ENCODE measurements around the gene HSPB6. TPM values are rescaled to one million over a fixed set of nuclear protein-coding genes. Genes with fewer than 3 reads are reported as not detected.

The HSPB6 gene
- total and polyA plus RNA-seq, 2 donors, result 0.28 to 18.9 TPM

DNA sequence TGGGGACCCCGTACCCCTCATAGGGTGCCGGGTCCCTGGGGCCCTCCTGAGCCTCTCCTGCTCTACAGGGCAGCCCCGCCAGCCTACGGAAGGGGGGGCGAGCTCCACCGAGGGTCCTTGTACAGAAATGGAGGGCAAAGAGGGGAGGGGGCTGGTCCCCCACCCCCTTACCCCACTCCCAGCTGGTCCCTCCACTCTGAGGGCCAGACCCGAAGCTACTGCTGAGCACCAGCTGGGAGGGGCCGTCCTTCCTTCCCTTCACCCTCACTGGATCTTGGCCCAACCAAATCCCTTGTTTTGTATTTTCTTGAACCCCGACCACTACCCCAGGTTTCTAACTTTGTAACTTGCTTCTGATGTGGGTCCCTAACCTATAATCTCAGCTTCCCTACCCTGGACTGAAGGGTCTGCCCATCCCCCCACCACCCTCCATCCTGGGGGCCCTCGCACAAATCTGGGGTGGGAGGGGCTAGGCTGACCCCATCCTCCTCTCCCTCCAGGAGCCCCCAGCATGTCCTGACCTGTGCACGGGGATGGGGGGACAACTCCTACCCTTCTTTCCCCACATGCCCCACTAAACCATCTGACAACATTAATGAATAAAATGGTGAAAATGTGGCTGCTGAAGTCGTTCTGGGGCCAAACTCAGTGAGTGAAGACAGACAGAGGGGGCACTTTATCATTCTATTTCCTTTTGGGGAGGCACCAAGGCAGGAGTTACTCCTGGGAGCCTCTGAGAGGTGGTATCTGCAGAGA, 31.6 kb upstream of the HSPB6 start:
- Histone ChIP-seq H3K4me3 (ENCODE audit: low read length in 2 of 2) (no peak overlapping the region), H3K27me3 (ENCODE audit: control insufficient read depth in 2 of 2, insufficient read depth in 1 of 2, low read length in 1 of 2) (no peaks in the 10 kb centered on the region), H3K4me1 (ENCODE audit: control insufficient read depth in 2 of 2, insufficient read depth in 2 of 2, low read length in 2 of 2) (no peaks in the 10 kb centered on the region), H3K9me3 (ENCODE audit: control insufficient read depth in 2 of 2, insufficient read depth in 1 of 2, low read length in 1 of 2) (no peaks in the 10 kb centered on the region), H3K36me3 (ENCODE audit: control insufficient read depth in 2 of 2, insufficient read depth in 2 of 2, low read length in 1 of 2) (peaks cover 8 to 44% of the 10 kb centered on the region in 2 donors), H3K27ac (ENCODE audit: low read depth in 1 of 2, low read length in 1 of 2) (no peak overlapping the region)
- 93% methylated on average over 12 of the region's 12 CpGs for WGBS
- DNase-seq (ENCODE audit: low read depth in 6 of 9, low spot score in 9 of 9), result no peak

- no peaks in the 10 kb centered on the region for H3K27me3 ChIP-seq (ENCODE audit: control insufficient read depth in 2 of 2, insufficient read depth in 1 of 2, low read length in 1 of 2)
- 98% methylated on average over 15 of the region's 15 CpGs for WGBS
- no peaks in the 10 kb centered on the region for H3K4me1 ChIP-seq (ENCODE audit: control insufficient read depth in 2 of 2, insufficient read depth in 2 of 2, low read length in 2 of 2)
- H3K27ac ChIP-seq (ENCODE audit: low read depth in 1 of 2, low read length in 1 of 2), result no peak overlapping the region
- no peak overlapping the region for H3K4me3 ChIP-seq (ENCODE audit: low read length in 2 of 2)
- DNase-seq (ENCODE audit: low read depth in 6 of 9, low spot score in 9 of 9), result no peak
- no peaks in the 10 kb centered on the region for H3K9me3 ChIP-seq (ENCODE audit: control insufficient read depth in 2 of 2, insufficient read depth in 1 of 2, low read length in 1 of 2)
- H3K36me3 ChIP-seq (ENCODE audit: control insufficient read depth in 2 of 2, insufficient read depth in 2 of 2, low read length in 1 of 2), result peaks cover 17 to 55% of the 10 kb centered on the region in 2 donors
These were observed 30.5 kb upstream of the HSPB6 start for GRCh38 chr19:35787227-35787799.

GRCh38 chr19:35786299-35787160, 29.7 kb upstream of the HSPB6 start:
- no peak for DNase-seq (ENCODE audit: low read depth in 6 of 9, low spot score in 9 of 9)
- Histone ChIP-seq H3K4me3 (ENCODE audit: low read length in 2 of 2) (no peak overlapping the region), H3K4me1 (ENCODE audit: control insufficient read depth in 2 of 2, insufficient read depth in 2 of 2, low read length in 2 of 2) (no peaks in the 10 kb centered on the region), H3K9me3 (ENCODE audit: control insufficient read depth in 2 of 2, insufficient read depth in 1 of 2, low read length in 1 of 2) (no peaks in the 10 kb centered on the region), H3K27ac (ENCODE audit: low read depth in 1 of 2, low read length in 1 of 2) (no peak overlapping the region), H3K36me3 (ENCODE audit: control insufficient read depth in 2 of 2, insufficient read depth in 2 of 2, low read length in 1 of 2) (peaks cover 22 to 63% of the 10 kb centered on the region in 2 donors), H3K27me3 (ENCODE audit: control insufficient read depth in 2 of 2, insufficient read depth in 1 of 2, low read length in 1 of 2) (no peaks in the 10 kb centered on the region)
- WGBS, result 97% methylated on average over 31 of the region's 31 CpGs

DNA sequence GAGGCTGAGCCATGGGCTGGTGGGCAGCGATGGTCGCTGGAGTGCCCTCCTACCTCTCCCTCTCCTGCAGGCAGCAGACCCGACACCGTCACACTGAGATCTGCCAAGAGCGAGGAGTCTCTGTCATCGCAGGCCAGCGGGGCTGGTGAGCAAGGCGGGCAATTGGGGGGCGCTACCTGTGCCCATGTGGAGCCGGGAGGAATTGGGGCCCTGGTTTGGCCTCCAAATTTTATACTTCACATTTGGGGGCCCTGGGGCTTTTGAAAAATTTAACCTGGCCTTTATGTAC, 28.5 kb upstream of the HSPB6 start:
- 98% methylated on average over 10 of the region's 10 CpGs for WGBS
- Histone ChIP-seq H3K27ac (ENCODE audit: low read depth in 1 of 2, low read length in 1 of 2) (no peak overlapping the region), H3K9me3 (ENCODE audit: control insufficient read depth in 2 of 2, insufficient read depth in 1 of 2, low read length in 1 of 2) (no peaks in the 10 kb centered on the region), H3K27me3 (ENCODE audit: control insufficient read depth in 2 of 2, insufficient read depth in 1 of 2, low read length in 1 of 2) (no peaks in the 10 kb centered on the region), H3K36me3 (ENCODE audit: control insufficient read depth in 2 of 2, insufficient read depth in 2 of 2, low read length in 1 of 2) (peaks cover 27 to 75% of the 10 kb centered on the region in 2 donors), H3K4me3 (ENCODE audit: low read length in 2 of 2) (no peak overlapping the region), H3K4me1 (ENCODE audit: control insufficient read depth in 2 of 2, insufficient read depth in 2 of 2, low read length in 2 of 2) (no peaks in the 10 kb centered on the region)
- no peak for DNase-seq (ENCODE audit: low read depth in 6 of 9, low spot score in 9 of 9)

- Histone ChIP-seq H3K36me3 (ENCODE audit: control insufficient read depth in 2 of 2, insufficient read depth in 2 of 2, low read length in 1 of 2) (peaks cover 31 to 81% of the 10 kb centered on the region in 2 donors), H3K9me3 (ENCODE audit: control insufficient read depth in 2 of 2, insufficient read depth in 1 of 2, low read length in 1 of 2) (no peaks in the 10 kb centered on the region), H3K4me3 (ENCODE audit: low read length in 2 of 2) (no peak overlapping the region), H3K27me3 (ENCODE audit: control insufficient read depth in 2 of 2, insufficient read depth in 1 of 2, low read length in 1 of 2) (no peaks in the 10 kb centered on the region), H3K4me1 (ENCODE audit: control insufficient read depth in 2 of 2, insufficient read depth in 2 of 2, low read length in 2 of 2) (no peaks in the 10 kb centered on the region), H3K27ac (ENCODE audit: low read depth in 1 of 2, low read length in 1 of 2) (no peak overlapping the region)
- DNase-seq (ENCODE audit: low read depth in 6 of 9, low spot score in 9 of 9), result no peak
- 90% methylated on average over 45 of the region's 45 CpGs for WGBS
These were observed 27.9 kb upstream of the HSPB6 start for GRCh38 chr19:35784503-35785338.

DNA sequence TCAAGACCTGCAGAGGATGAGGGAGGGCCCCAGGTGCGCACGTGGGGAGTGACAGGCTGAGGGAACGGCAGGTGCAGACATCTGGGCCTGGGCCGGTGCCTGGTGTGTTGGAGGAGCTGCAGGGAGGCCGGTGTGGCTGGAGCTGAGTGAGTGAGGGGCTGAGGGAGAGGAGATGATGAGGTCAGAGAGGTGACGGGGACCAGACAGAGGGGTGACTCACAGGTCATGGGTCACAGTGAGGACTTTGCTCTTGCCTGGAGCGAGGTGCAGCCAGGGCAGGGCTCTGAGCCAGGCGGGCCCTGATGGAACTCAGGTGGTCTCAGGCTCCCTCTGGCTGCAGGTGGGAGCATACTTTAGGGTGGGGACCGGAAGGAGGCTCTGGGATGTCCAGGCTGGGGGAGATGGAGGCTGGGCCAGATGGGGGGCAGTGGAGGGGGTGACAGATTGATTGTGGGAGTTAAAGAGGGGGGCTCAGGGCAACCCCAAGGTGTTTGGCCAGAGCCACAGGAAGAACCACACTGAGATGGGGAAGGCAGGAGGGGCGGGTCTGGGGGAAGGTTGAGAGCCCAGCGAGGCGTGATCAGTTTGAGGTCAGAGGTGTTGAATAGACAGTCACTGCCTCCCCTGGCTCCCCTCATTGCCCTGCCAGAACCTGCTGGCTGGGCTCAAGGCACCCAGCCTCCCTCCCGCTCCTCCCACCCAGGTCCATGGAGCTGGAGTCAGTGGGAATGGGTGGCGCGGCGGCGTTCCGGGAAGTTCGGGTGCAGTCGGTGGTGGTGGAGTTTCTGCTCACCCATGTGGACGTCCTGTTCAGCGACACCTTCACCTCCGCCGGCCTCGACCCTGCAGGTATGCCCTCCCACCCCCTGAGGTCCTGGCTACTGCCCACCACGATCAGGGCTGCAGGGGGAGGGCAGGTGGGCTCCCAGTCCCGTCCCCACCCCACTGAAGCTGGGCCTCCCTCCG, 26.9 kb upstream of the HSPB6 start:
- 96% methylated on average over 28 of the region's 28 CpGs for WGBS
- Histone ChIP-seq H3K36me3 (ENCODE audit: control insufficient read depth in 2 of 2, insufficient read depth in 2 of 2, low read length in 1 of 2) (peaks cover 36 to 87% of the 10 kb centered on the region in 2 donors), H3K4me3 (ENCODE audit: low read length in 2 of 2) (no peak overlapping the region), H3K27ac (ENCODE audit: low read depth in 1 of 2, low read length in 1 of 2) (no peak overlapping the region), H3K4me1 (ENCODE audit: control insufficient read depth in 2 of 2, insufficient read depth in 2 of 2, low read length in 2 of 2) (no peaks in the 10 kb centered on the region), H3K9me3 (ENCODE audit: control insufficient read depth in 2 of 2, insufficient read depth in 1 of 2, low read length in 1 of 2) (no peaks in the 10 kb centered on the region), H3K27me3 (ENCODE audit: control insufficient read depth in 2 of 2, insufficient read depth in 1 of 2, low read length in 1 of 2) (no peaks in the 10 kb centered on the region)
- no peak for DNase-seq (ENCODE audit: low read depth in 6 of 9, low spot score in 9 of 9)

- no peak for DNase-seq (ENCODE audit: low read depth in 6 of 9, low spot score in 9 of 9)
- no peaks in the 10 kb centered on the region for H3K27me3 ChIP-seq (ENCODE audit: control insufficient read depth in 2 of 2, insufficient read depth in 1 of 2, low read length in 1 of 2)
These were observed 25.8 kb upstream of the HSPB6 start for GRCh38 chr19:35782589-35782988.

GRCh38 chr19:35781650-35782049, 24.8 kb upstream of the HSPB6 start:
- no peaks in the 10 kb centered on the region for H3K27me3 ChIP-seq (ENCODE audit: control insufficient read depth in 2 of 2, insufficient read depth in 1 of 2, low read length in 1 of 2)
- peaks cover 45 to 81% of the 10 kb centered on the region in 2 donors for H3K36me3 ChIP-seq (ENCODE audit: control insufficient read depth in 2 of 2, insufficient read depth in 2 of 2, low read length in 1 of 2)
- H3K27ac ChIP-seq (ENCODE audit: low read depth in 1 of 2, low read length in 1 of 2), result no peak overlapping the region
- 96% methylated on average over 9 of the region's 9 CpGs for WGBS
- DNase-seq (ENCODE audit: low read depth in 6 of 9, low spot score in 9 of 9), result no peak
- peaks cover 0 to 4% of the 10 kb centered on the region in 2 donors for H3K4me1 ChIP-seq (ENCODE audit: control insufficient read depth in 2 of 2, insufficient read depth in 2 of 2, low read length in 2 of 2)
- H3K9me3 ChIP-seq (ENCODE audit: control insufficient read depth in 2 of 2, insufficient read depth in 1 of 2, low read length in 1 of 2), result no peaks in the 10 kb centered on the region
- no peak overlapping the region for H3K4me3 ChIP-seq (ENCODE audit: low read length in 2 of 2)

More at GRCh38 chr19:35782589-35782988, 25.8 kb upstream of the HSPB6 start:
- Histone ChIP-seq H3K36me3 (ENCODE audit: control insufficient read depth in 2 of 2, insufficient read depth in 2 of 2, low read length in 1 of 2) (peaks cover 45 to 91% of the 10 kb centered on the region in 2 donors), H3K4me3 (ENCODE audit: low read length in 2 of 2) (no peak overlapping the region), H3K27ac (ENCODE audit: low read depth in 1 of 2, low read length in 1 of 2) (no peak overlapping the region), H3K9me3 (ENCODE audit: control insufficient read depth in 2 of 2, insufficient read depth in 1 of 2, low read length in 1 of 2) (no peaks in the 10 kb centered on the region), H3K4me1 (ENCODE audit: control insufficient read depth in 2 of 2, insufficient read depth in 2 of 2, low read length in 2 of 2) (no peaks in the 10 kb centered on the region)
- 97% methylated on average over 12 of the region's 12 CpGs for WGBS

All from thymus (tissue), 11 donors.